ENCODE data around the gene XIRP1.

DNA sequence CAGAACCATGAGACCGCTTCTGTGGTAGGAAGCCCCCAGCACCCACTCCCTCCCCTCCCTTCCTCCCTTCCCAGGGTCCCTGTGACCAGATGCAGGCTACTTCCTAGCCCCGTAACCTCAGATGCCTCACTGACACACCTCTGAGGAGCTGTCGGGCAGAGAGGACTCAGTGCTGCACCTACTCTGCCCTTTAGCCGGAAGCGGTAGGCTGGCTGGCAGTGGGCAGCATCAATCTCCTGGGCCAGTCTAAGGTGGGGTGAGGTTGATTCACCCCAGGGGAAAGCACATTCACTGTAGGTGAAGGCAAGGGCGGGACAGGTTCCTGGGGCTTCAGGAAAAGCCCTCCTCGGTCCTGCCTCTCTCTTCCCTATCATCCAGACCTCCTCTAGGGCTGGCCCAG is 58.1 kb downstream of the XIRP1 start:
- TF ChIP-seq, protein P1, sequence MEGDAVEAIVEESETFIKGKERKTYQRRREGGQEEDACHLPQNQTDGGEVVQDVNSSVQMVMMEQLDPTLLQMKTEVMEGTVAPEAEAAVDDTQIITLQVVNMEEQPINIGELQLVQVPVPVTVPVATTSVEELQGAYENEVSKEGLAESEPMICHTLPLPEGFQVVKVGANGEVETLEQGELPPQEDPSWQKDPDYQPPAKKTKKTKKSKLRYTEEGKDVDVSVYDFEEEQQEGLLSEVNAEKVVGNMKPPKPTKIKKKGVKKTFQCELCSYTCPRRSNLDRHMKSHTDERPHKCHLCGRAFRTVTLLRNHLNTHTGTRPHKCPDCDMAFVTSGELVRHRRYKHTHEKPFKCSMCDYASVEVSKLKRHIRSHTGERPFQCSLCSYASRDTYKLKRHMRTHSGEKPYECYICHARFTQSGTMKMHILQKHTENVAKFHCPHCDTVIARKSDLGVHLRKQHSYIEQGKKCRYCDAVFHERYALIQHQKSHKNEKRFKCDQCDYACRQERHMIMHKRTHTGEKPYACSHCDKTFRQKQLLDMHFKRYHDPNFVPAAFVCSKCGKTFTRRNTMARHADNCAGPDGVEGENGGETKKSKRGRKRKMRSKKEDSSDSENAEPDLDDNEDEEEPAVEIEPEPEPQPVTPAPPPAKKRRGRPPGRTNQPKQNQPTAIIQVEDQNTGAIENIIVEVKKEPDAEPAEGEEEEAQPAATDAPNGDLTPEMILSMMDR (IDR thresholded peaks at IDR 0.05), result no peak
- no peak for TF ChIP-seq POLR2AphosphoS5 (IDR thresholded peaks at IDR 0.05)
